GM20000 (cell line): ENCODE data around the gene MAN1A2.

Experiments used
- DNase-seq: peaks from one replicate; pipeline ENCODE4 v3.0.0; 2012; ENCODE audit warnings: low spot score
- TF ChIP-seq, protein P1 (sequence below): IDR thresholded peaks from 2 replicates; pipeline ENCODE4 v1.5.1; 2012; ENCODE audit warnings: mild to moderate bottlenecking, control low read depth; ENCODE audit errors: extremely low read depth, missing control alignments

MAN1A2 gene

DNA sequence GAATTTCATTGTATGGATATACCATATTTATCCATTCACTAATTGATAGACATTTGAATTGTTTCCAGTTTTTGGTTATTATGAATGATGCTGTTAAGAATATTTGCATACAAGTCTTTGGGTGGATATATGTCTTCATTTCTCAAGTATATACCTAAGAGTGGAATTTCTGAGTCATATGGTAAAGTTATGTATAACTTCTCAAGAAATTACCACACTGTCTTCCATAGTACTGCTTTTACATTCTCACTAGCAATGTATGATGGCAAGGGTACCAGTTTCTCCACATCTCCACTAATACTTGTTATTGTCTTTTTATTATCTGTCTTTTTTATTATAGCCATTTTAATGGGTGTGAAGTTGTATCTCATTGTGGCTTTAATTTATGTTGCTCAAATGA, 164.0 kb downstream of the MAN1A2 start:
- no peak for DNase-seq

GRCh38 chr1:117534995-117535467, 167.8 kb downstream of the MAN1A2 start:
- TF ChIP-seq, protein P1, sequence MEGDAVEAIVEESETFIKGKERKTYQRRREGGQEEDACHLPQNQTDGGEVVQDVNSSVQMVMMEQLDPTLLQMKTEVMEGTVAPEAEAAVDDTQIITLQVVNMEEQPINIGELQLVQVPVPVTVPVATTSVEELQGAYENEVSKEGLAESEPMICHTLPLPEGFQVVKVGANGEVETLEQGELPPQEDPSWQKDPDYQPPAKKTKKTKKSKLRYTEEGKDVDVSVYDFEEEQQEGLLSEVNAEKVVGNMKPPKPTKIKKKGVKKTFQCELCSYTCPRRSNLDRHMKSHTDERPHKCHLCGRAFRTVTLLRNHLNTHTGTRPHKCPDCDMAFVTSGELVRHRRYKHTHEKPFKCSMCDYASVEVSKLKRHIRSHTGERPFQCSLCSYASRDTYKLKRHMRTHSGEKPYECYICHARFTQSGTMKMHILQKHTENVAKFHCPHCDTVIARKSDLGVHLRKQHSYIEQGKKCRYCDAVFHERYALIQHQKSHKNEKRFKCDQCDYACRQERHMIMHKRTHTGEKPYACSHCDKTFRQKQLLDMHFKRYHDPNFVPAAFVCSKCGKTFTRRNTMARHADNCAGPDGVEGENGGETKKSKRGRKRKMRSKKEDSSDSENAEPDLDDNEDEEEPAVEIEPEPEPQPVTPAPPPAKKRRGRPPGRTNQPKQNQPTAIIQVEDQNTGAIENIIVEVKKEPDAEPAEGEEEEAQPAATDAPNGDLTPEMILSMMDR = peak; percentile 39
- peak; percentile 52 for DNase-seq

More for the DNA sequence above, 164.0 kb downstream of the MAN1A2 start:
- TF ChIP-seq, protein P1 = no peak

DNA sequence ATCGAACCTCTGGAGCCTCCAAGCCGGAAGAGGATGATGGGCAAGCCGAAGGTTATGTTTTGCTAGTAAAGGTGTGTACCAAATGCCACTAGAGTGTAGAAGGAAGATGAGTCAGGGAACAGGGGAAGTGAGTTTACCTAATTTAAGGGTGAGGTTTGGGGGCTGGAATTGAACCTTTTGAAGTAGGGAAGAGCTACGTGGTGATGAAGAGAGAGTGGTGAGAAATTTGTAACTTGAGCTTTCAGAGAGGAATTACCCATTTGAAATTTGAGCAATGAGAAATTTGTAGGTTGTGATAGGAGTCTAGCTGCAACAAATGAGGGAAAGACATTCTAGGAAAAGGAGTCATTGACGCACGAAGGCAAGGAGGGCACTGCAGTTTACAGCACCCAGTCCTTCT, 168.6 kb downstream of the MAN1A2 start:
- no peak for DNase-seq
- TF ChIP-seq, protein P1 = no peak

DNA sequence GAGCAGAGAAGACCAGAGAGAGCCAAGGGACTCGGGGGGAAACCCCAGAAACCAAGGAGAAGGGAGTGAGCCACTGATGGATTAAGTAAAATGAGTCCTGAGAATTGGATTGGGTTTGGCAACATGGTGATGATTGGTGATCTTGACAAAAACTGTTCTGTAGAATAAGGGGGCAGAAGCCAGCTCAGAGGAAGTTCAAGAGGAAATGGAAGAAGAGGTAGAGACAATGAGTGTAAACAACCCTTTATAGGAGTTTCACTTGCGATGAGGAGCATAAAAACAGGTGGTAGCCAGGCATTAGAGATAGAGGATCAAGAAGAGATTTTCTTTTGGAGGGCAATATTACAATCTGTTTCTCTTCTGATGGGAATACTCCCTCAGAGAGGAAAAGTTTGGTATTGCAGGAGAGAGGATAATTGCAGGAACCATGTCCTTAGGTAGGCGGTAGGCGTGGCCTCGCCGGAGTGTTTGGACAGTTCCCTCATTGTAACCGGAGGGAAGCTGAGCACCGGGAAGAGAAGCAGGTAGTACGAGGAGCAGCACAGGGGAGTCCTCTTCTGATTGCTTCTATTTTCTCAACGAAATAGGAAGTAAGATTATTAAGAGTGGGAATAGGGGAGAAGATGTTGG, 170.2 kb downstream of the MAN1A2 start:
- no peak for DNase-seq
- TF ChIP-seq, protein P1 = no peak

DNA sequence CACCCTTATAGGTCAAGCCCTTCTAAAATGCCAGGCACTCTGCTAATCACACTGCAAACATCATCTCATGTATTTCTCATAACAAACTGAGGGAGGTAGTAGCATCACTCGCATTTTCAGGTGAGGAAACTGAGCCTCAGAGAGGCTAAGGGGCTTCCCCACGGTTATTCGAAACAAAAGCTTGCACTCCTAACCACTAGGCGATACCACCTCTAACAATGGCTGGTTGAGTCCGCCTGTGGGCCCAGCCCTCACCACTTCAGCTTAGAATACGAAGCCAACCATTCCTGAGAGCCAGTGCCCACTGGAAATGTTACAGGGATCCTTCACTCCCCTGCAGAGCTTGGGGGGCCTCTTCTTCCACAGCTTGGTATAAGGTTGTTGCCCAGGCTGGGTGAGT, 173.3 kb downstream of the MAN1A2 start:
- no peak for DNase-seq
- TF ChIP-seq, protein P1 = no peak

DNA sequence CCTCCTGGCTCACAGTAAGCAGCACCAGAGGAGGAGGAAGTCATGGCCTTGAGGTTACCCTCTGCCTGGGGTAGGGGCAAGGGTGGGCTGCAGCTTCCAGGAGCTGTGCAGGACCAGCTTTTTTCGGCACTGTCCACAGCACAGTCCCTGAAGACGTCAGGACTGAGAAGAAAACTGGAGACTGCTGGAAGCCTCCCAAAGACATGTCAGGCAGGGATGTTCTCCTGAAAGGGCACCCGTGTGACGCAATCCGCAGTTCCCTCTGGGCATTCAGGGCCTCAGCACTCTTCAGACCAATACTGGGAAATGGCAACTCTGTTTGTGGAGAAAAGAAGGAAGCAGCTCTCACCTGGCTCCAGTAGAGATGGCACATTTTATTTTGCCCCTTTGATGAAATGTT, 173.8 kb downstream of the MAN1A2 start:
- TF ChIP-seq, protein P1 = no peak

GRCh38 chr1:117541585-117541984, 174.3 kb downstream of the MAN1A2 start:
- TF ChIP-seq, protein P1 = no peak

More for the DNA sequence above, 173.8 kb downstream of the MAN1A2 start:
- DNase-seq = no peak

More at GRCh38 chr1:117541585-117541984, 174.3 kb downstream of the MAN1A2 start:
- DNase-seq = no peak
